Measurements from ENCODE around the gene GNE.

- TF ChIP-seq CTCF (IDR thresholded peaks at IDR 0.05) (no peak), EP300 (IDR thresholded peaks at IDR 0.05) (no peak), POLR2AphosphoS5 (IDR thresholded peaks at IDR 0.05) (no peak), POLR2A (IDR thresholded peaks at IDR 0.05) (no peak)
Measured at GRCh38 chr9:36188212-36188611, 70.0 kb downstream of the GNE start.

Measured in suprapubic skin (tissue), 4 donors.